Stimulated activated effector memory CD8-positive, alpha-beta T cell treated with anti-CD3 and anti-CD28 coated beads, Interleukin-12 subunit alpha, Interleukin-12 subunit beta, amount 100 ng/mL, for 72 hours (primary cell): Measurements from ENCODE around the gene DOCK3.
"Not testable (repeated sequence)": the region's sequence is repeated elsewhere in the genome, so short reads cannot be mapped to it uniquely, and the experiment has no call there.

ENCODE experiments used
- ATAC-seq: fragments of 150-1000 bp; cut with Tn5 transposase; 2 replicates; pipeline ENCODE4 v1.10.0; 2021
- DNase-seq, 2 donors: peaks; one replicate each; pipeline ENCODE4 v3.0.0; 2021 to 2022; ENCODE audit warnings: low spot score in 2 of 2
- H3K27ac Mint-ChIP-seq: one replicate; pipeline ENCODE4 v1.8.0; 2022; ENCODE audit warnings: mild to moderate bottlenecking, mixed read lengths
- H3K36me3 Mint-ChIP-seq: one replicate; pipeline ENCODE4 v1.8.0; 2022; ENCODE audit warnings: mild to moderate bottlenecking, mixed read lengths
- H3K4me1 Mint-ChIP-seq: one replicate; pipeline ENCODE4 v1.8.0; 2022; ENCODE audit warnings: mixed read lengths
- H3K4me3 Mint-ChIP-seq: one replicate; pipeline ENCODE4 v1.8.0; 2022; ENCODE audit warnings: mild to moderate bottlenecking, mixed read lengths
- H3K9me3 Mint-ChIP-seq: one replicate; pipeline ENCODE4 v1.8.0; 2022; ENCODE audit warnings: mixed read lengths

Gene DOCK3

DNA sequence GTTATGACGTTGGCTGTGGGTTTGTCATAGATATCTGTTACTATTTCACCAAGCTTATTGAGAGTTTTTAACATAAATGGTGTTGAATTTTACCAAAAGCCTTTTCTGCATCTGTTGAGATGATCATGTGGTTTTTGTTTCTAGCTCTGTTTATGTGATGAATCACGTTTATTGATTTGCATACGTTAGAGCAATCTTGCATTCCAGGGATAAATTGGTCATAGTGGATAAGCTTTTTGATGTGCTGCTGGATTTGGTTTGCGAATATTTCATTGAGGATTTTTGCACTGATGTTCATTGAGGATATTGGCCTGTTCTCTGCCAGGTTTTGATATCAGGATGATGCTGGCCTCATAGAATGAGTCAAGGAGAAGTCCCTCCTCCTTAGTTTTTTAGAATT lies 117.8 kb downstream of the DOCK3 start:
- no peaks in the 10 kb centered on the region for H3K4me1 Mint-ChIP-seq
- H3K4me3 Mint-ChIP-seq, result no peak overlapping the region
- ATAC-seq, result no peak
- no peaks in the 10 kb centered on the region for H3K9me3 Mint-ChIP-seq
- no peaks in the 10 kb centered on the region for H3K36me3 Mint-ChIP-seq
- H3K27ac Mint-ChIP-seq, result no peak overlapping the region
- DNase-seq, result no peak

DNA sequence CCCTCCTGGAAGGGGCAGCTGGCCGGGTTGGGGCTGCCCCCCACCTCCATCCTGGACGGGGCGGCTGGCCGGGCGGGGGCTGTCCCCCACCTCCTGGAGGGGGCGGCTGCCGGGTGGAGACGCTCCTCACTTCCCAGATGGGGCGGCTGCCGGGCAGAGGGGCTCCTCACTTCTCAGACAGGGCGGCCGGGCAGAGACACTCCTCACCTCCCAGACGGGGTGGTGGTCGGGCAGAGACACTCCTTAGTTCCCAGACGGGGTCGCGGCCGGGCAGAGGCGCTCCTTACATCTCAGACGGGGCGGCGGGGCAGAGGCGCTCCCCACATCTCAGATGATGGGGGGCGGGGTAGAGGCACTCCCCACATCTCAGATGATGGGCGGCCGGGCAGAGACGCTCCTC lies 129.1 kb downstream of the DOCK3 start:
- peaks cover 24% of the 10 kb centered on the region for H3K9me3 Mint-ChIP-seq
- H3K27ac Mint-ChIP-seq, H3K4me3 Mint-ChIP-seq, ATAC-seq, H3K4me1 Mint-ChIP-seq, DNase-seq, H3K36me3 Mint-ChIP-seq: not testable (repeated sequence)

- H3K4me3 Mint-ChIP-seq, H3K4me1 Mint-ChIP-seq, H3K36me3 Mint-ChIP-seq, H3K27ac Mint-ChIP-seq, ATAC-seq, DNase-seq: not testable (repeated sequence)
- peaks cover 19% of the 10 kb centered on the region for H3K9me3 Mint-ChIP-seq
Observed at GRCh38 chr3:50804376-50804775, 129.6 kb downstream of the DOCK3 start.

- no peak for DNase-seq
- no peaks in the 10 kb centered on the region for H3K36me3 Mint-ChIP-seq
- no peak overlapping the region for H3K27ac Mint-ChIP-seq
- H3K4me1 Mint-ChIP-seq, result no peaks in the 10 kb centered on the region
- no peak for ATAC-seq
- no peak overlapping the region for H3K4me3 Mint-ChIP-seq
- H3K9me3 Mint-ChIP-seq, result peaks cover 18% of the 10 kb centered on the region
Observed at GRCh38 chr3:50805321-50805720, 130.6 kb downstream of the DOCK3 start.

GRCh38 chr3:50806031-50806430 lies 131.3 kb downstream of the DOCK3 start:
- ATAC-seq (no peak), DNase-seq (no peak)
- no peaks in the 10 kb centered on the region for H3K4me1 Mint-ChIP-seq
- no peaks in the 10 kb centered on the region for H3K36me3 Mint-ChIP-seq
- no peak overlapping the region for H3K4me3 Mint-ChIP-seq
- peaks cover 12% of the 10 kb centered on the region for H3K9me3 Mint-ChIP-seq
- no peak overlapping the region for H3K27ac Mint-ChIP-seq

DNA sequence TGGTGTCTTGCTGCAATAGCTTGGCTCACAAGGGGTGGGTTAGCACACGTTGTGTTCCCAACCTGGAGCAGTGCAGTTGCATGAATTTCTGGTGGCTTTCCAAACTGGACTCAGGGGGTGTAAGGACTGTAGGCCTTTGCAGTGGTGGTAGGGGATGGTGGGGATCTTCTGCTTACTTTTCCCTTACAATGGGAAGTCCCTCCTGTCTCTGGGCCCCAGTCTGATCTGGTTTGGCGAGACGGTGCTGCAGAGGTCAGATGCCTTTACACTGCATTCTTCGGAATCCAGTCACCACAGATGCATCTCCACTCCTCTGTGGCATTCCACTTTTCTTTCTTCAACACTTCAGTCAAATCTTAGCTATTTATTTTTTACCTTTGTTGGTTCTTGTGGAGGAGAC lies 132.1 kb downstream of the DOCK3 start:
- ATAC-seq (no peak), DNase-seq (no peak)
- Mint-ChIP-seq H3K36me3 (no peaks in the 10 kb centered on the region), H3K9me3 (peaks cover 9% of the 10 kb centered on the region), H3K4me3 (no peak overlapping the region), H3K4me1 (no peaks in the 10 kb centered on the region), H3K27ac (no peak overlapping the region)

DNA sequence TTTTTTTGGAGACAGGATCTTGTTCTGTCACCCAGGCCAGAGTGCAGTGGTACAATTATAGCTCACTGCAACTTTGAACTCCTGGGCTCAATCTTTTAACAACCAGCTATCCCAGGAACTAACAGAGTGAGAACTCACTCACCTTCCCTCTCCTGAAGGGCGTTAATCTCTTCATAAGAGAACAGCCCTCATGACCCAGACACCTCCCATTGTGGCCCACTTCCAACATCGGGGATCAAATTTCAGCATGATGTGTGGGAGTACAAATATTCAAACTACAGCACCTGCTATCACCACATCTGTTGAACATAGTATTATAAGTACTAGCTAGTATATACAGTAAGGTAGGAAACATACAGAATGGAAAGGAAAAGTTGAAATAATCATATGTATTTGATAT lies 132.5 kb downstream of the DOCK3 start:
- Mint-ChIP-seq H3K4me3 (no peak overlapping the region), H3K4me1 (no peaks in the 10 kb centered on the region), H3K9me3 (peaks cover 6% of the 10 kb centered on the region), H3K27ac (no peak overlapping the region), H3K36me3 (no peaks in the 10 kb centered on the region)
- no peak for ATAC-seq
- DNase-seq, result no peak

DNA sequence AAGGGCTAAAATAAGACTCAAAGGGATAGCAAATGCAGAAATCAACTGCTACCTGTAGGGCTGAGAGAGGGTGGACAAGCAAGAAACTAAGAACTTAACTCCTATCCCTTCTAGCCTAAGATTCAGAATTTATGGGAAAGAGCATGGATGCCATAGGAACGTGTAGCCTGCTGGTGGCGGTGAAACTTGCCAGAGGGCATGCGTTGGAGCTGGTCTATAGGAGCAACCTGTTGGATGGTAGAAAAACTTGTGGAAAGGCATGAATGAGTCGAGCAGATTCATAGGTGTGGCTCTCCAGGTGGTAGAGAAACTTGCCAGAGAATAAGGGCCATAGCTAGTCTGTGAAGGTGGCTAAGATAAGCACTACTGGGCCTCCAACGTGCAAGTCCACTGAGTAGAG lies 137.2 kb downstream of the DOCK3 start:
- no peak for ATAC-seq
- Mint-ChIP-seq H3K9me3 (no peaks in the 10 kb centered on the region), H3K4me3 (no peak overlapping the region), H3K4me1 (no peaks in the 10 kb centered on the region), H3K27ac (no peak overlapping the region), H3K36me3 (no peaks in the 10 kb centered on the region)
- DNase-seq, result no peak

GRCh38 chr3:50815844-50816243 lies 141.1 kb downstream of the DOCK3 start:
- DNase-seq (no peak), ATAC-seq (no peak)
- Mint-ChIP-seq H3K9me3 (no peaks in the 10 kb centered on the region), H3K27ac (peak overlapping the region; percentile 32), H3K36me3 (no peaks in the 10 kb centered on the region), H3K4me1 (no peaks in the 10 kb centered on the region), H3K4me3 (no peak overlapping the region)

DNA sequence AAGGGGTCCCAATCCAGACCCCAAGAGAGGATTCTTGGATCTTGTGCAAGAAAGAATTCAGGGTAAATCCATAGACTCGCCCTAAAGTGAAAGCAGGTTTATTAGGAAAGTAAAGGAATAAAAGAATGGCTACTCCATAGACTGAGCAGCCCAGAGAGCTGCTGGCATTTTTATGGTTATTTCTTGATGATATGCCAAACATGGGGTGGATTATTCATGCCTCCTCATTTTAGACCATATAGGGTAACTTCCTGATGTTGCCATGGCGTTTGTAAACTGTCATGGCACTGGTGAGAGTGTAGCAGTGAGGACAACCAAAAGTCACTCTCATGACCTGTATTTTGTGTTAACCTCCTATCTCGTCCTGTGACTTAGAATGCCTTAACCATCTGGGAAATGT lies 142.2 kb downstream of the DOCK3 start:
- ATAC-seq (no peak), DNase-seq (no peak)
- Mint-ChIP-seq H3K9me3 (no peaks in the 10 kb centered on the region), H3K27ac (no peak overlapping the region), H3K4me1 (no peaks in the 10 kb centered on the region), H3K4me3 (no peak overlapping the region), H3K36me3 (no peaks in the 10 kb centered on the region)

GRCh38 chr3:50817756-50818529 lies 143.2 kb downstream of the DOCK3 start:
- Mint-ChIP-seq H3K9me3 (no peaks in the 10 kb centered on the region), H3K27ac (no peak overlapping the region), H3K4me1 (no peaks in the 10 kb centered on the region), H3K4me3 (no peak overlapping the region), H3K36me3 (no peaks in the 10 kb centered on the region)
- DNase-seq, result no peak
- no peak for ATAC-seq

DNA sequence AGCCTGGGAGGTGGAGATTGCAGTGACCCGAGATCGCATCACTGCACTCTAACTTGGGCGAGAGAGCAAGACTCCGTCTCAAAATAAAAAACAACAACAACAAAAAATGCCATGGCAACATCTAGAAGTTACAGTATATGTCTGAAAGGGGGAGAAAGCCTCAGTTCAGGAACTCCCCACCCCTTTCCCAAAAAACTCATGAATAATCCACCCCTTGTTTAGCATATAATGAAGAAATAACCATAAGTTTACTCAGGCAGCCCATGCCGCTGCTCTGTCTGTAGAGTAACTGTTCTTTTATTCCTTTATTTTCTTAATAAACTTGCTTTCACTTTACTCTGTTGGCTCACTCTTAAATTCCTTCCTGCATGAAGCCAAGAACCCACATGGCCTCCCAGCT lies 145.2 kb downstream of the DOCK3 start:
- H3K4me1 Mint-ChIP-seq, result no peaks in the 10 kb centered on the region
- DNase-seq (no peak), ATAC-seq (no peak)
- H3K4me3 Mint-ChIP-seq, result no peak overlapping the region
- H3K36me3 Mint-ChIP-seq, result no peaks in the 10 kb centered on the region
- no peaks in the 10 kb centered on the region for H3K9me3 Mint-ChIP-seq
- no peak overlapping the region for H3K27ac Mint-ChIP-seq

GRCh38 chr3:50825841-50826240 lies 151.1 kb downstream of the DOCK3 start:
- no peak for ATAC-seq
- no peaks in the 10 kb centered on the region for H3K36me3 Mint-ChIP-seq

DNA sequence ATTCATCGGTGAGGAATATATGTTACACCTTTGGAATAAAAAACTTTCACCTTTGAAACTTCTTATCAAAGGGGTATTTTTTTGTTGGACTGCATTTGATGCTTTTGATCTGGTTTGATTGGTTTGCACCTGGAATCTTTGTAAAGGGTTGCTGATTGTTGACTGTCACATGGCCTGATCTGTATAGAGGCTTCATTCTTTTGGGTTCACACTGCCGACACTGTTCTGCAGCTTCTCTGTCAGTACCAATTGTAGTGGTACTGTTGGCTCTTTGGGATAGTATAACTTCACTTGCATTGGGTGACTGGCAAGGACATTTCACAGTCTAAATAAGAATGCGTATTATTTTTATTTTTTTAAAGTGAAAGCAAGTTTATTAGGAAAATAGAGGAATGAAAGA lies 155.7 kb downstream of the DOCK3 start:
- Mint-ChIP-seq H3K4me1 (no peaks in the 10 kb centered on the region), H3K9me3 (no peaks in the 10 kb centered on the region), H3K27ac (no peak overlapping the region), H3K36me3 (no peaks in the 10 kb centered on the region), H3K4me3 (no peak overlapping the region)
- no peak for DNase-seq
- ATAC-seq, result no peak

More at GRCh38 chr3:50825841-50826240, 151.1 kb downstream of the DOCK3 start:
- Mint-ChIP-seq H3K27ac (peak overlapping the region; percentile 1), H3K4me1 (no peaks in the 10 kb centered on the region), H3K9me3 (no peaks in the 10 kb centered on the region), H3K4me3 (no peak overlapping the region)
- DNase-seq, result no peak

GRCh38 chr3:50831009-50831408 lies 156.3 kb downstream of the DOCK3 start:
- not testable (repeated sequence) for H3K4me3 Mint-ChIP-seq, H3K36me3 Mint-ChIP-seq, H3K9me3 Mint-ChIP-seq, ATAC-seq, H3K4me1 Mint-ChIP-seq, DNase-seq, H3K27ac Mint-ChIP-seq

GRCh38 chr3:50840983-50841489 lies 166.3 kb downstream of the DOCK3 start:
- no peak overlapping the region for H3K27ac Mint-ChIP-seq
- H3K36me3 Mint-ChIP-seq, result no peaks in the 10 kb centered on the region
- no peaks in the 10 kb centered on the region for H3K4me1 Mint-ChIP-seq
- DNase-seq (no peak), ATAC-seq (no peak)
- no peaks in the 10 kb centered on the region for H3K9me3 Mint-ChIP-seq
- H3K4me3 Mint-ChIP-seq, result no peak overlapping the region
